Fibroblast of pulmonary artery (primary cell): Measurements from ENCODE around the gene FOSL2.

Source experiments
- DNase-seq: peaks from one replicate; pipeline ENCODE4 v3.0.0-alpha.2; 2010; ENCODE audit warnings: low read depth
- H3K4me3 ChIP-seq: replicated peaks from 2 replicates; pipeline ENCODE4 v1.5.1; 2011; ENCODE audit warnings: low read depth, mild to moderate bottlenecking, control low read depth, low read length, moderate library complexity
- CTCF ChIP-seq: IDR thresholded peaks from 2 replicates; pipeline ENCODE4 v1.5.1; 2011; ENCODE audit warnings: mild to moderate bottlenecking, control low read depth, low read length, inconsistent platforms; ENCODE audit errors: missing control alignments

FOSL2 gene

DNA sequence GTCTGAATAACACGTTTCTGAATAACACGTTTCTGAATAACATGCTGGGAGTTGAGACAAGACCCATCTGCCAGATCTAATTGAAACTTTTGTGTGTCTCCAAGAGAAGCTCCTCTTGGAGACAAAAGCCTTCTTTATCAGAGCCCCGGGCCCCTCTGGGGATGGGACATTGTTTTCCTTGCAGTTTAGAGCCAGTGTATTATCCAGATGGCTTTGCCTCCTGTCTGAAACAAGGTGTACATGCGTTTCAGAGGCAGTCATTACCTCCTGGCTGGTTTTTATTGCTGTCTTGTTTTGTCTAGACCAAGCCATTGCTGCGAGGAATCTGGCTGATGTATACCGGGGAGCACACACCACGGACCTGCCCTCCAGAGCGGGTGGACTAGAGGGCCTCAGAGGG lies 7.8 kb downstream of the FOSL2 start:
- TF ChIP-seq CTCF: no peak
- no peak for DNase-seq
- no peak overlapping the region for H3K4me3 ChIP-seq

- no peak for TF ChIP-seq CTCF
- no peak for DNase-seq
- no peak overlapping the region for H3K4me3 ChIP-seq
Measured at GRCh38 chr2:28400921-28401320, 8.3 kb downstream of the FOSL2 start.

DNA sequence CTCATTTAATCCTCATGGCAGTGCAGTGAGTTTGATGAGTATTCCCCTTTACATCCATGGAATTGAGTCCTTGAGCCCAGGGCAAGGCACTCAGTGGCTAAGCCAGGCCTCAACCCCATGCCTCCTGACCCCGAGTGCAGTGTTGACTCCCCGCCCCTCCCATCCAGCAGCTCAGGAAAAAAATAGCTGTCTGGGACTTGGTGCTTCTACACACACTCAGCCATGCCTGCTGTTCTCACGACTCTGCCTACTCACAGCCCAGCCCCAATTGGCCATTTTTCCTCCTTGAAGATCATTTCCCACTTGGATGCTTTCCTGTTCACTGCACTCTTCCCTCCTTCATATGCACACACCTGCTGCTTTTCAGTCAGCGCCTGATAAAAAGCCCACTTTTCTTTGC lies 8.8 kb downstream of the FOSL2 start:
- no peak for DNase-seq
- H3K4me3 ChIP-seq: no peak overlapping the region
- no peak for TF ChIP-seq CTCF

DNA sequence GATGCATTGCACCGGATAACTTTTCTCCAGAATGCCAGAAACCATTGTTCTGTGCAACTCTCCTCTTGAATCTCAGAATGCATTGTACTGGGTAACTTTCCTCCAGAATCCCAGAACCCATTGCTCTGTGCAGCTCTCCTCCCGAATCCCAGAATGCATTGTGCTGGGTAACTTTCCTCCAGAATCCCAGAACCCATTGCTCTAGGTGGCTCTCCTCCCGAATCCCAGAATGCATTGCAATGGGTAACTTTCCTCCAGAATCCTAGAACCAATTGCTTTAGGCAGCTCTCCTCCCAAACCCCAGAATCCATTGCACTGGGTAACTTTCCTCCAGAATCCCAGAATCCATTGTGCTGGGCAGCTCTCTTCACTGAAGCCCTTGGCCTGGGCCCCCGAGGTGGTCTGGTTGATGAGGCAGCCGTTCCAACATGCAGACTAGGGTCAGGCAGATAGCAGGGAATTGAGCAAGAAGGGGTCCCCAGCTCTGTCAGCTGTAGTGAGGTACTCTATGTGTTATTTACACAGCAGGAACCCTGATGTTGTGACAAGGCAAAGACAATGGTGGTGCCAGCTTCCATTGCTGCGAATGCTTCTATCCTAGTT lies 9.4 kb downstream of the FOSL2 start:
- no peak for DNase-seq
- no peak overlapping the region for H3K4me3 ChIP-seq
- TF ChIP-seq CTCF: no peak

GRCh38 chr2:28403370-28403956 lies 10.8 kb downstream of the FOSL2 start:
- no peak for TF ChIP-seq CTCF

DNA sequence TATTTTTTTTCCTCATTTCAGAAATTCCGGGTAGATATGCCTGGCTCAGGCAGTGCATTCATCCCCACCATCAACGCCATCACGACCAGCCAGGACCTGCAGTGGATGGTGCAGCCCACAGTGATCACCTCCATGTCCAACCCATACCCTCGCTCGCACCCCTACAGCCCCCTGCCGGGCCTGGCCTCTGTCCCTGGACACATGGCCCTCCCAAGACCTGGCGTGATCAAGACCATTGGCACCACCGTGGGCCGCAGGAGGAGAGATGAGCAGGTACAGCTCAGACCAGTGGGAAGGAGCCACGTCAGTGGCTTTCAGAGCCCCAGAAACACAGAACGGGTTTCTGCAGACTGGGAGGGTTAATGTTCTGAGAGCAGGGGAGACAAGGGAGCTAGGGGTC lies 11.4 kb downstream of the FOSL2 start:
- DNase-seq: no peak
- H3K4me3 ChIP-seq: no peak overlapping the region
- no peak for TF ChIP-seq CTCF

More at GRCh38 chr2:28403370-28403956, 10.8 kb downstream of the FOSL2 start:
- DNase-seq: no peak
- no peak overlapping the region for H3K4me3 ChIP-seq

DNA sequence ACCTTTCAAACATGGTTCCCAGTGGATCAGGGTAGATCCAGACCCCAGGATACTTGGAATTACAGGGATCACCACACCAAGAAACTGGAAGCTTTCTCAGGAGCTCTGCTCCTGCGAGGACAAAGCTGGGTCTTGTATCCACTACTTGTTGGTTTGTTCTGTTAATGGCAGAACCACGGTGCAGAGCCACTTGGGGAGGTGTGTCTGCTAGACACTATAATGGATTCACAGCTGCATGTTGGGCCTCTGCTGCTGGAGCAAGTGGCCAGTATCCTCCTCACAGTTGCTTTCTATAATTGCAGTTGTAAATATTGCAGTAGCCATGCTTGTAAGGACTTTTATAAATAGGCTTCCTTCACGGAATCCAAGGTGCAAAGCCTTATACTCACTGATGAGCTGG lies 12.9 kb downstream of the FOSL2 start:
- TF ChIP-seq CTCF: no peak
- no peak for DNase-seq

More for the DNA sequence above, 12.9 kb downstream of the FOSL2 start:
- no peak overlapping the region for H3K4me3 ChIP-seq
